ENCODE data around the gene PPM1H.
A peak's percentile ranks its signal among the peaks of the same experiment; 100 is the strongest.

The PPM1H gene

GRCh38 chr12:62915204-62915529 lies 19.8 kb downstream of the PPM1H start:
- peaks cover 81% of the 10 kb centered on the region for H3K79me2 ChIP-seq (ENCODE audit: insufficient read depth, low read length)
- no peak overlapping the region for H3K9ac ChIP-seq (ENCODE audit: low read depth, low read length, poor library complexity, severe bottlenecking)
- peaks cover 70% of the 10 kb centered on the region for H3K4me1 ChIP-seq (ENCODE audit: insufficient read depth, low read length, poor library complexity, severe bottlenecking)
- H3K4me3 ChIP-seq (ENCODE audit: low read length, poor library complexity, severe bottlenecking): no peak overlapping the region
- H3K36me3 ChIP-seq (ENCODE audit: insufficient read depth, low read length): peaks cover 6% of the 10 kb centered on the region; the same call in 1 of the 2 replicates
- H3K9me2 ChIP-seq (replicated peaks; ENCODE audit: low read depth, low read length): no peaks in the 10 kb centered on the region
- no peak overlapping the region for H3K4me2 ChIP-seq (ENCODE audit: low read depth, low read length, poor library complexity, severe bottlenecking)
- H3K27me3 ChIP-seq (ENCODE audit: insufficient read depth, low read length, poor library complexity, severe bottlenecking): no peaks in the 10 kb centered on the region
- TF ChIP-seq EZH2phosphoT487 (IDR thresholded peaks at IDR 0.05; ENCODE audit: borderline replicate concordance): no peak
- TF ChIP-seq, protein P1, sequence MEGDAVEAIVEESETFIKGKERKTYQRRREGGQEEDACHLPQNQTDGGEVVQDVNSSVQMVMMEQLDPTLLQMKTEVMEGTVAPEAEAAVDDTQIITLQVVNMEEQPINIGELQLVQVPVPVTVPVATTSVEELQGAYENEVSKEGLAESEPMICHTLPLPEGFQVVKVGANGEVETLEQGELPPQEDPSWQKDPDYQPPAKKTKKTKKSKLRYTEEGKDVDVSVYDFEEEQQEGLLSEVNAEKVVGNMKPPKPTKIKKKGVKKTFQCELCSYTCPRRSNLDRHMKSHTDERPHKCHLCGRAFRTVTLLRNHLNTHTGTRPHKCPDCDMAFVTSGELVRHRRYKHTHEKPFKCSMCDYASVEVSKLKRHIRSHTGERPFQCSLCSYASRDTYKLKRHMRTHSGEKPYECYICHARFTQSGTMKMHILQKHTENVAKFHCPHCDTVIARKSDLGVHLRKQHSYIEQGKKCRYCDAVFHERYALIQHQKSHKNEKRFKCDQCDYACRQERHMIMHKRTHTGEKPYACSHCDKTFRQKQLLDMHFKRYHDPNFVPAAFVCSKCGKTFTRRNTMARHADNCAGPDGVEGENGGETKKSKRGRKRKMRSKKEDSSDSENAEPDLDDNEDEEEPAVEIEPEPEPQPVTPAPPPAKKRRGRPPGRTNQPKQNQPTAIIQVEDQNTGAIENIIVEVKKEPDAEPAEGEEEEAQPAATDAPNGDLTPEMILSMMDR (conservative IDR thresholded peaks at IDR 0.05; ENCODE audit: low read length): no peak
- peaks cover 7% of the 10 kb centered on the region for H3F3A ChIP-seq (ENCODE audit: low read depth)
- no peaks in the 10 kb centered on the region for H3K9me3 ChIP-seq (ENCODE audit: insufficient read depth, low read depth, low read length)
- no peaks in the 10 kb centered on the region for H4K20me1 ChIP-seq (ENCODE audit: insufficient read depth, low read length, poor library complexity, severe bottlenecking)
- no peak overlapping the region for H2AFZ ChIP-seq (ENCODE audit: low read length)

- H2AFZ ChIP-seq (ENCODE audit: low read length): no peak overlapping the region
- H3K4me2 ChIP-seq (ENCODE audit: low read depth, low read length, poor library complexity, severe bottlenecking): peak overlapping the region; percentile 48
- peaks cover 70% of the 10 kb centered on the region for H3K4me1 ChIP-seq (ENCODE audit: insufficient read depth, low read length, poor library complexity, severe bottlenecking)
- H3K27me3 ChIP-seq (ENCODE audit: insufficient read depth, low read length, poor library complexity, severe bottlenecking): no peaks in the 10 kb centered on the region
- H3K9ac ChIP-seq (ENCODE audit: low read depth, low read length, poor library complexity, severe bottlenecking): no peak overlapping the region
- no peaks in the 10 kb centered on the region for H4K20me1 ChIP-seq (ENCODE audit: insufficient read depth, low read length, poor library complexity, severe bottlenecking)
- peaks cover 6% of the 10 kb centered on the region; the same call in 1 of the 2 replicates for H3K36me3 ChIP-seq (ENCODE audit: insufficient read depth, low read length)
- H3K9me2 ChIP-seq (replicated peaks; ENCODE audit: low read depth, low read length): no peaks in the 10 kb centered on the region
- no peak for TF ChIP-seq EZH2phosphoT487 (IDR thresholded peaks at IDR 0.05; ENCODE audit: borderline replicate concordance)
- TF ChIP-seq, protein P1 (conservative IDR thresholded peaks at IDR 0.05; ENCODE audit: low read length): no peak
- H3K4me3 ChIP-seq (ENCODE audit: low read length, poor library complexity, severe bottlenecking): no peak overlapping the region
- H3K9me3 ChIP-seq (ENCODE audit: insufficient read depth, low read depth, low read length): no peaks in the 10 kb centered on the region
- H3F3A ChIP-seq (ENCODE audit: low read depth): peaks cover 7% of the 10 kb centered on the region
- H3K79me2 ChIP-seq (ENCODE audit: insufficient read depth, low read length): peaks cover 76% of the 10 kb centered on the region
Measured at GRCh38 chr12:62914443-62915203, 20.3 kb downstream of the PPM1H start.

- no peak overlapping the region for H3K4me2 ChIP-seq (ENCODE audit: low read depth, low read length, poor library complexity, severe bottlenecking)
- no peak overlapping the region for H3K4me3 ChIP-seq (ENCODE audit: low read length, poor library complexity, severe bottlenecking)
- no peaks in the 10 kb centered on the region for H3K9me2 ChIP-seq (replicated peaks; ENCODE audit: low read depth, low read length)
- peaks cover 6% of the 10 kb centered on the region; the same call in 1 of the 2 replicates for H3K36me3 ChIP-seq (ENCODE audit: insufficient read depth, low read length)
- H3K27me3 ChIP-seq (ENCODE audit: insufficient read depth, low read length, poor library complexity, severe bottlenecking): no peaks in the 10 kb centered on the region
- H3K79me2 ChIP-seq (ENCODE audit: insufficient read depth, low read length): peaks cover 74% of the 10 kb centered on the region
- no peak overlapping the region for H2AFZ ChIP-seq (ENCODE audit: low read length)
- H3K9me3 ChIP-seq (ENCODE audit: insufficient read depth, low read depth, low read length): no peaks in the 10 kb centered on the region
- H3K4me1 ChIP-seq (ENCODE audit: insufficient read depth, low read length, poor library complexity, severe bottlenecking): peaks cover 80% of the 10 kb centered on the region
- peaks cover 7% of the 10 kb centered on the region for H3F3A ChIP-seq (ENCODE audit: low read depth)
- no peak for TF ChIP-seq EZH2phosphoT487 (IDR thresholded peaks at IDR 0.05; ENCODE audit: borderline replicate concordance)
- TF ChIP-seq, protein P1 (conservative IDR thresholded peaks at IDR 0.05; ENCODE audit: low read length): no peak
- H4K20me1 ChIP-seq (ENCODE audit: insufficient read depth, low read length, poor library complexity, severe bottlenecking): no peaks in the 10 kb centered on the region
- H3K9ac ChIP-seq (ENCODE audit: low read depth, low read length, poor library complexity, severe bottlenecking): no peak overlapping the region
Measured at GRCh38 chr12:62913380-62913779, 21.6 kb downstream of the PPM1H start.

All from Loucy (cell line).